HG02885 (cell line): ENCODE results near the gene SGCD.
"Not testable (repeated sequence)": the region's sequence is repeated elsewhere in the genome, so short reads cannot be mapped to it uniquely, and the experiment has no call there.

Experiments used
- ATAC-seq: cut with Tn5 transposase; IDR thresholded peaks from one replicate; pipeline ENCODE4 v1.9.1; 2021; ENCODE audit warnings: mild to moderate bottlenecking; ENCODE audit not compliant: unreplicated experiment, poor library complexity

The SGCD gene

DNA sequence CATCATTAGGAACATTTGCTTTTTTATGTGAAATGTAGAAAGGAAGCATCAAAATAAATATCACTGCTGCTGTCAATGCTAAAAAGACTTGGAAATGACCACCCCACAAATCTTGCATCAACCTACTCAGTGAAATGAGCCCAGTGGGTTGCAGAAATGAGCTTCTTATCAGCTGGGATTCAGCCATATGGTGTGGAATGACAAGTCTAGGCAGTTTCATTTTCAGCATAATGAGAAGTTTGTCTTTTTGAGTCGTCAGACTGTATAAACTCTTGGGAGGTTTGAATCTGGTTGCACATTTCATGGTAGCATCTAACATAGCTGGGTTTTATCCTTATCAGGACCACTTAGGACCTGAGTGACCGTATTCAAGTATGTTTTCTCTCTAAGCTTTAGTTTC is 272.0 kb downstream of the SGCD start:
- ATAC-seq, result no peak

- not testable (repeated sequence) for ATAC-seq
Observed at GRCh38 chr5:156610582-156610981, 283.6 kb downstream of the SGCD start.

DNA sequence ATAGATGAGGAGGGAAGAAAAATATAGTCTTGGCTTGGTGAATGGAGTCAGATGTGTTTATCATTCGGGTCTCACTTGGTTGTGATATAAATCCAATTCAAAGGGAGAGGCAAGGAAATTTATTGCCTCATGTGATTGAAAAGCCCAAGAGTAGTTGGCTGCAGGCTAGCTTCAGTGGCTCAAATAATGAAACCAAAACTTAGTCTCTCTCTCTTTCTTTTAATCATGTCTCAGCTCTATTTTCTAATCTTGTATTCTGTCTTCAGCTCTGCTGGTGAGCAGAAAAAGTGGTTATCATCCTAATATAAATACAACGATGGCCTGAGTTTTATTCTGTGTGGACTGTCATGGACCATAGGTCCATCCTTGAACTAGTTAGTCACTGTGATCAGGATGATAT is 288.9 kb downstream of the SGCD start:
- ATAC-seq, result no peak

DNA sequence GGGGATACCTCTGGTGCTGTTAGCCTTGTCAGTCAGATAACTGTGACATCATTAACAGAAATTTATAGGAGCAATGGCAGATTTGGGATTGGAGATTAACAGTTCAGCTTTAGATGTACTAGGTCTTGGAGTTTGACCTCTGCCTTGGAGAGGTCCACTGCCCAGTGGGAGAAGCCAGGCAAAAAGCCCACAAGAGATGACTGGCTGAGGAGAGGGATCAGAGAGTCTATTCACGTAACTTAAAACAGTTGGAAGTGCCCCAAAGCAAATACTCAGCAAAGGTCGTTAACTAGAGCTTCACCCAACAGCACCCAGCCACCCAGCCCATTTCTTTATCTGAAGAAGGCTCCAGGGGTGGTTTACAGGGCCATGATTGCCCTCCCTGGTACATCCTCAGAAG is 290.5 kb downstream of the SGCD start:
- ATAC-seq, result no peak

DNA sequence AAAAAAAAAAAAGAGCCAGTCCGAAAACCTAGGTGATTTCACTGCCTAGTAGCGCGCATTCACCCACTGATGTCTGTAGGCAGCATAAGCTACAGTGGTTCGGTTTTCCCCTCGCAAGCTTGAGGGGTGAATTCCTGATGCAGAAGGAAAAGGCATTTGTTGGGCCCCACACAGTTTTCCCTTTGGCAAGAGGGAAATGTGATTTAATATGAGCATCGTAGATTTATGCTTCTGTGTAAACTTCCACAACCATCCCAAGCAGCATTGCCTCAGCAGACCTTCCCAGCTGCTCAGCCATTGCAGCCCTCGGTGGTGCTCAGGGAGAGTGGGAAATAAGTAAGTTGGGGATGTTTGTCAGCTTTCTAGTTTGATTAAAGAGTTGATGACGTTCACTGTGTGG is 291.6 kb downstream of the SGCD start:
- ATAC-seq, result no peak

- no peak for ATAC-seq
Observed at GRCh38 chr5:156621719-156622118, 294.8 kb downstream of the SGCD start.

DNA sequence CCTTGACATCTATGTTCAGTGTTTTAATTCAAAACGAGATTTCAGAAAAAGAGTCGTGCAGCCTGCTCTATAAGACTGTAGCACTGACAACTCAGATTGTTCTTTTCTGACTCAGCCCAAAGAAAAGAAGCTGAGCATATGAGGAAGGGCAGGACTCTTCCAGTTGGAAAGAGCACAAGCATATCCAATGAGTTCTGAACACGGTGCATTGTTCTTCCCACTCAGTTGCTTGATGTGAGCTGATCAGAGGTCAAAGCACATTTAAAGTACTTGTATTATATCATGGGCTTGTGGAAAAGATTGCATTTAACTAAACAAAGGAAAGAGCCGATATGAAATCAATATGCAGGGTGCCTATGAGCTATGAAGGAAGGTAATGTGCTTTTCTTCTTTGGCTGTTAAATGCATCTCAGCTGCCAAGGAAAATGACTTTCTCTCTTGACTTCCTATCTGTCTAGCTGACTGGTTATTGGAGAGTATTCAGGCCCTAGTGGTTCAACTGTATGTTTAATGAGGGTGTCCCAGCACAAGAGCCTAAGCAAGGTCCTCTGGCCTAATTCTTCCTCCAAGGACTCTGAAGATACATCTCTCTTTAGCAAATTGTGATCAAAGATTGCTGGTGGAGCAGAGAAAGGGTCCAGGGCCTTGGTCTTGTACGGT is 296.5 kb downstream of the SGCD start:
- ATAC-seq, result no peak

DNA sequence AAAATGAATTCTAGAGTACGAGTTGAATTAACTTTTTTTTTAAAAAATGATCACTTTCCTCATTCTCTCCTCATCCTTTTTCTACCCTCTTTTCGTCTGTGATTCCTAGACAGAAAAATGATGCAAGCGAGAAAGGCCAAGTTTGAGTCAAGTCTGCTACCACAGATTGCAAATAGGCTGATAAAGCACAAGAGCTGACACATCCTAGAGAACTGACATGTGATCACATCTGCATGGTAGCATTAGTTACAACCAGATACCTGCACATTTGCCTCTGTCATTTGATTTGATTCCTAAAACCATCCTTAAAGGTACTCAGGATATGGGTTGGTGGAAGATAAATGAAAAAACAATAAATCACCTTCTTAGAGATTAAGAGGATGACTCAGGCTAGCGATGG is 297.7 kb downstream of the SGCD start:
- ATAC-seq, result no peak

DNA sequence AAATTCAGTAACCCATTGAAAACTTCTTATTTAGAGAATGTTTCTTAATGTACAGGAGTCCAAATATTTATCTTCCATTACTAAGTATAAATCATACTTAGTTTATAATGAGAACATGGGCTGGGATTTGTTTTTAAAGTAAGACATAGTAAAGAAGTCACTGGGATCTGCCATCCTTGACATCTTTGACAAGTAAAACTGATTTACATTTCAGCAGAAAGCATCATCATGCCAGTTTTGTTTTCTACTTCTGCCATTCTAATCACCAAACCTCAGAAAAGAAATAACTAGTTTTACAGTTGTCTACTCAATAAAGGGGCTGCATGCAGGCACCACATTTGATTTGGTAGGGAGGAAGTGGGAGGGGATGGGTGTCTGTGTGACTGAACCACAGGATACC is 301.5 kb downstream of the SGCD start:
- no peak for ATAC-seq

GRCh38 chr5:156631005-156631404 is 304.0 kb downstream of the SGCD start:
- no peak for ATAC-seq

- ATAC-seq, result no peak
Observed at GRCh38 chr5:156634301-156634700, 307.3 kb downstream of the SGCD start.

DNA sequence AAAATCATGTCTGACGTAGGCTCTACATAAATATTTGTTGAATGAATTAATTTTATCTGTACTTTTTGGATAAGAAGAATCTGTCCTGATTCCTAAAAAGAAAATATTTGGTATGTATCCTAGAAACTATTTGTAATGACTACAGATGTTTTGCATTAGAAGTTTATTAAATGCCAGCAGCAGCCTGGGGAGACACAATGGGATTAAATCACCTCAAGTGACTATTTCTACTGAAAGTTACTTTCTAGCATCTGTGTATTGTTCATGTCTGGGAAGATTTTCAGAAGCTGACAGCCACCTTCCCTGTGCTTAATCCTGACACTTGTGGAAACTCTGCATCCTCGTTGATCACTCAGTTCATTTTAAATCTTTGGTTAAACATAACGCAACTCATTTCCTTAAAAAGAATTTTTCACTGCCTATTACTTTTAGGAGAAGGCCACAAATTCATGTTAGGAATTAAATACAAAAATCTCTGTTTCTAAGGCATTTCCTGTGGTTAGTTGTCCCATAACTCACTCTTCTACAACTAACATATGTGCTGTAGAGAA is 313.8 kb downstream of the SGCD start:
- no peak for ATAC-seq

GRCh38 chr5:156641686-156642085 is 314.7 kb downstream of the SGCD start:
- ATAC-seq, result no peak

- no peak for ATAC-seq
Observed at GRCh38 chr5:156647034-156647451, 320.1 kb downstream of the SGCD start.

DNA sequence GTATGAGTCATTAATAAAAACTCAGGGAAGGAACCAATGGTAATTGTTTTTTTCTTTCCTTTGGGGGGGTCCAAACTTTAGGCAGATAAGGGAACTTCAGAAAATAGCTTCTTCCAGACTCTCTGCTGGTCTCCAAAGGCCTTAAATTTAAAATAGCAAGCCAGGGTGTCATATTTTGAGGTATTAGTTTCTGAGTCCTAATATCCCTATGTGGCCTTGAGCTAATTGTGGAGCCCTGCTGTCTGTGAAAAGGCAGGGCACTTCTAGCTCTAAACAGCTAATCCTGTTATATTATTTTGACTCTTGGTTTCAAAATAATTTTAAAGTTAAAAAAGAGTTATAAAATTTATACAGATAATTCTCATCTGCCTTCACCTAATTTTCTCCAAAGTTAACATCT is 327.5 kb downstream of the SGCD start:
- no peak for ATAC-seq

DNA sequence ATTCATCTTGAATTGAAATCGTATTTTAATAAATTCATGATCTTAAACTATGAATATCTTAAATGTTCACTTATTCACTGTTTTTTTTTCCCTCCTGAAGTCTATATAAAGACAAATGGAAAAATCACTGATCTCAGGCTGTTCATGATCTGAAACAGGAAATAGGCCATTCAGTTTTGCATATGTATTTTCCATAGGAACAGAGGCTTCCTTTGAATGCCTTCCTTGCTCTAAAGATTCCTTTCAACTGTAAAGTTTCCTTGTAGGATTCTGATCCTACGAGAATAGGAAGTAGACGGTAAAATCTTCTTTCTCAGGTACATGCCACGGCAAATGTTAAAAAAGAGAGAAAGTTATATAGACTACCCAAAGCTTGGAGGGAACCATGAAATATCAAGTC is 328.8 kb downstream of the SGCD start:
- ATAC-seq, result no peak

DNA sequence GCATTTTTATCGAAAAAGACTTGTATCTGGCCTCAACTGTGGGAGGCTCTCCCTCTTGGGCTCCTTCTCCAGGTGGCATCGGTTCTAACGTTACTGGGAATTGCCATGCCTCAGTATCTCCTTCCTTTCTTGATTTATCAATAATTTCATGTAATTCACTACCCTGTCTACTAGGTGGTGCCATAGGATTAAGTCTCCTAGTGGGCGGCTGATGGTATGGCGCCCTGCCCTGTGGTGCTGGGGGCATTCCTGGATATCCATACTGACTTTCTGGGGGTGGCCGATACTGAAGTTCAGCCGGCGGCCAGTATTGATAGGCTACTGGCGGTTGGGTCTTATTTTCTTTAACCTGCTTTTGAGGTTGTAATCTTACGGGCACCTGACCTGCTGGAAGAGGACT is 337.9 kb downstream of the SGCD start:
- not testable (repeated sequence) for ATAC-seq

DNA sequence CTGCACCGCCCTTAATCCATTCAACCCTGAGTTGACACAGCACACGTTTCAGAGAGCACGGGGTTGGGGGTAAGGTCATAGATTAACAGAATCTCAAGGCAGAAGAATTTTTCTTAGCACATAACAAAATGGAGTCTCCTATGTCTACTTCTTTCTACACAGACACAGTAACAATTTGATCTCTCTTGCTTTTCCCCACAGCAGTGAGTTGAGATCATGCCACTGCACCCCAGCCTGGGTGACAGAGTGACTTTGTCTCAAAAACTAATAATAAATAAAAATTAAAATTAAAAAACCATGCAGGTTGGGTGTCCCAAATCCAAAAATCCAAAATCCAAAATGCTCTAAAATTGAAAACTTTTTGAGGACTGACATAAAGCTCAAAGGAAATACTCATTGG is 339.7 kb downstream of the SGCD start:
- ATAC-seq, result not testable (repeated sequence)

DNA sequence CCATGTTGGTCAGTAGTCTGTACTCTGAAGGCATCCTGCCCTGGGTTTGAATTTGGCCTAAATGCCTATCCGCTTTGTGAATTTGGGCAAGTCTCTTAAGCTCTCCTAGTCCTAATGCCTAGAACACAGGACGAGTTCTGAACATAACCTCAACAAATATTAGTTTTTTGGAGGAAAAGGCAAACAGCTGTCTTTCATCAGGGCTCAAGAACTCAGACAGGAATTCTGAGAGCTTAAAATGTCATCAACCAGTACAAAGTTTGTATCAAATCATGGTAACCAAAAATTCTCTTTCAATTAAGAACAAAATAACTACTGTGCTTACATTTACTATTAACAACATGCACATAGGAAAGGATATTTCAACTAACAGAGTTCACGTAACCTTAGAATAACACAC is 340.7 kb downstream of the SGCD start:
- ATAC-seq, result no peak

DNA sequence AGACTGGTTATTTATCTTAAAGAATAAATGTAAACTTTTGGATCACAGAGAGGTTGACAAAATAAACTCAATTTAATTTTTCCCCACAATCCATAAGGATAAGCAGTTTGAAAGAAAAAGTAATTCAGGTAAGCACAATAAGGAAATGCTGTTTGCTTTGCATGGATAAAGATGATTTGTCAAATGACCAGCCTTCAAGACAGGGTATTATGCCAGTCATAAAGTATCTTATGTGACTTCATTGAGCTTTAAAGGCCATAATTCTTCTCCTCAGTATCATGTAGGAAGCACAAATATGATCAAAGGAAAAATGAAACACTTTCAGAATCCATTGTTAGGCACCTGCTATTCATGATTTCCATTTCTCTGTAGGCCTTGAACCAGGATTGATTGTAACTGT is 342.5 kb downstream of the SGCD start:
- no peak for ATAC-seq

- ATAC-seq, result no peak
Observed at GRCh38 chr5:156670615-156671014, 343.7 kb downstream of the SGCD start.

DNA sequence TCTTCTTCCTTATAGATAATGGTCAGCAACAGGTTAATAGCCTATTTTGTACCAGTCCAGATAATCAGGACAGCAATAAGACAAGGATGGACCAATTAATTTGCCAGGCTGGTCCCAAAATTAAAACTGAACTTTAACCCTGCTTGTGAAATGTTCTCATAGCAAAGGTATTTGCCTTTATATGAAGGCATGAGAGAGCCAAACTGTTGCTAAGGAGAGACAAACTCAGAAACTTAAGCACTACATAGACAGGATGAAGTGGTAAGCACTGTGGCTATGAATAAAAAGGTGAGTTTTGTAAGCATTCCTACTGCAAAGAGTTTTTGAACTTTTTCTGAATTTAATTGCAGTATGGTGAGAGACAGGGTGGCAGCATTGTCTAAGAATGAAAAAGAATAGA is 348.4 kb downstream of the SGCD start:
- ATAC-seq, result no peak
